ENCODE data around the gene UQCRH.
A peak's percentile ranks its signal among the peaks of the same experiment; 100 is the strongest.

The UQCRH gene

GRCh38 chr1:46295306-46295705 lies 8.2 kb upstream of the UQCRH start:
- Histone ChIP-seq H3K4me2 (ENCODE audit: low read depth, low read length, poor library complexity, severe bottlenecking) (no peak overlapping the region), H3K27me3 (ENCODE audit: insufficient read depth, low read length, poor library complexity, severe bottlenecking) (no peaks in the 10 kb centered on the region), H3K9me2 (replicated peaks; ENCODE audit: low read depth, low read length) (no peaks in the 10 kb centered on the region), H3K9me3 (ENCODE audit: insufficient read depth, low read depth, low read length) (no peaks in the 10 kb centered on the region), H3K4me1 (ENCODE audit: insufficient read depth, low read length, poor library complexity, severe bottlenecking) (peaks cover 7% of the 10 kb centered on the region), H3K4me3 (ENCODE audit: low read length, poor library complexity, severe bottlenecking) (no peak overlapping the region), H2AFZ (ENCODE audit: low read length) (no peak overlapping the region), H3K36me3 (ENCODE audit: insufficient read depth, low read length) (peaks cover 32% of the 10 kb centered on the region; the same call in 1 of the 2 replicates), H3K9ac (ENCODE audit: low read depth, low read length, poor library complexity, severe bottlenecking) (no peak overlapping the region), H3K79me2 (ENCODE audit: insufficient read depth, low read length) (peaks cover 26% of the 10 kb centered on the region), H3F3A (ENCODE audit: low read depth) (no peaks in the 10 kb centered on the region), H4K20me1 (ENCODE audit: insufficient read depth, low read length, poor library complexity, severe bottlenecking) (peaks cover 17% of the 10 kb centered on the region)
- TF ChIP-seq EZH2phosphoT487 (IDR thresholded peaks at IDR 0.05; ENCODE audit: borderline replicate concordance) (no peak), CTCF (conservative IDR thresholded peaks at IDR 0.05; ENCODE audit: low read length) (no peak)

GRCh38 chr1:46298387-46298786 lies 5.1 kb upstream of the UQCRH start:
- no peak overlapping the region for H2AFZ ChIP-seq (ENCODE audit: low read length)
- H3K27me3 ChIP-seq (ENCODE audit: insufficient read depth, low read length, poor library complexity, severe bottlenecking) = peaks cover 4% of the 10 kb centered on the region
- H3K4me3 ChIP-seq (ENCODE audit: low read length, poor library complexity, severe bottlenecking) = no peak overlapping the region
- H3K9me2 ChIP-seq (replicated peaks; ENCODE audit: low read depth, low read length) = no peaks in the 10 kb centered on the region
- H3K36me3 ChIP-seq (ENCODE audit: insufficient read depth, low read length) = peaks cover 32% of the 10 kb centered on the region; the same call in 1 of the 2 replicates
- H3K79me2 ChIP-seq (ENCODE audit: insufficient read depth, low read length) = peaks cover 53% of the 10 kb centered on the region
- H4K20me1 ChIP-seq (ENCODE audit: insufficient read depth, low read length, poor library complexity, severe bottlenecking) = peaks cover 36% of the 10 kb centered on the region
- no peaks in the 10 kb centered on the region for H3K9me3 ChIP-seq (ENCODE audit: insufficient read depth, low read depth, low read length)
- no peak for TF ChIP-seq CTCF (conservative IDR thresholded peaks at IDR 0.05; ENCODE audit: low read length)
- no peak for TF ChIP-seq EZH2phosphoT487 (IDR thresholded peaks at IDR 0.05; ENCODE audit: borderline replicate concordance)
- H3F3A ChIP-seq (ENCODE audit: low read depth) = no peaks in the 10 kb centered on the region
- no peak overlapping the region for H3K4me2 ChIP-seq (ENCODE audit: low read depth, low read length, poor library complexity, severe bottlenecking)
- H3K9ac ChIP-seq (ENCODE audit: low read depth, low read length, poor library complexity, severe bottlenecking) = no peak overlapping the region
- H3K4me1 ChIP-seq (ENCODE audit: insufficient read depth, low read length, poor library complexity, severe bottlenecking) = peaks cover 21% of the 10 kb centered on the region

GRCh38 chr1:46300673-46301405 lies 2.7 kb upstream of the UQCRH start:
- TF ChIP-seq CTCF (conservative IDR thresholded peaks at IDR 0.05; ENCODE audit: low read length) (no peak), EZH2phosphoT487 (IDR thresholded peaks at IDR 0.05; ENCODE audit: borderline replicate concordance) (no peak)
- Histone ChIP-seq H3K9ac (ENCODE audit: low read depth, low read length, poor library complexity, severe bottlenecking) (peak overlapping the region; percentile 87), H3K9me2 (replicated peaks; ENCODE audit: low read depth, low read length) (no peaks in the 10 kb centered on the region), H3K79me2 (ENCODE audit: insufficient read depth, low read length) (peaks cover 76% of the 10 kb centered on the region), H4K20me1 (ENCODE audit: insufficient read depth, low read length, poor library complexity, severe bottlenecking) (peaks cover 53% of the 10 kb centered on the region), H3K27me3 (ENCODE audit: insufficient read depth, low read length, poor library complexity, severe bottlenecking) (peaks cover 4% of the 10 kb centered on the region), H3K4me3 (ENCODE audit: low read length, poor library complexity, severe bottlenecking) (peak overlapping the region; percentile 81), H2AFZ (ENCODE audit: low read length) (no peak overlapping the region), H3F3A (ENCODE audit: low read depth) (no peaks in the 10 kb centered on the region), H3K4me1 (ENCODE audit: insufficient read depth, low read length, poor library complexity, severe bottlenecking) (peaks cover 28% of the 10 kb centered on the region), H3K4me2 (ENCODE audit: low read depth, low read length, poor library complexity, severe bottlenecking) (peak overlapping the region; percentile 93), H3K9me3 (ENCODE audit: insufficient read depth, low read depth, low read length) (no peaks in the 10 kb centered on the region), H3K36me3 (ENCODE audit: insufficient read depth, low read length) (peaks cover 20% of the 10 kb centered on the region; the same call in 1 of the 2 replicates)
